Medulla oblongata (tissue), 1 donor: ENCODE data around the gene CLSTN3.

ENCODE experiments used
- DNase-seq: peaks from one replicate; pipeline ENCODE4 v3.0.0-alpha.2; 2015; ENCODE audit errors: extremely low spot score

Gene CLSTN3

GRCh38 chr12:7129872-7130691 lies at the start of gene CLSTN3:
Gene CLSTN3, plus strand, starts transcription at chr12:7130371. Its CDS starts 278 bp downstream, at chr12:7130649.
- DNase-seq, result peak; percentile 81

GRCh38 chr12:7081037-7081436 lies 49.1 kb upstream of the CLSTN3 start:
- DNase-seq, result no peak

- DNase-seq, result no peak
Measured at GRCh38 chr12:7083125-7083524, 47.0 kb upstream of the CLSTN3 start.

- DNase-seq, result no peak
Measured at GRCh38 chr12:7089196-7089871, 40.8 kb upstream of the CLSTN3 start.

DNA sequence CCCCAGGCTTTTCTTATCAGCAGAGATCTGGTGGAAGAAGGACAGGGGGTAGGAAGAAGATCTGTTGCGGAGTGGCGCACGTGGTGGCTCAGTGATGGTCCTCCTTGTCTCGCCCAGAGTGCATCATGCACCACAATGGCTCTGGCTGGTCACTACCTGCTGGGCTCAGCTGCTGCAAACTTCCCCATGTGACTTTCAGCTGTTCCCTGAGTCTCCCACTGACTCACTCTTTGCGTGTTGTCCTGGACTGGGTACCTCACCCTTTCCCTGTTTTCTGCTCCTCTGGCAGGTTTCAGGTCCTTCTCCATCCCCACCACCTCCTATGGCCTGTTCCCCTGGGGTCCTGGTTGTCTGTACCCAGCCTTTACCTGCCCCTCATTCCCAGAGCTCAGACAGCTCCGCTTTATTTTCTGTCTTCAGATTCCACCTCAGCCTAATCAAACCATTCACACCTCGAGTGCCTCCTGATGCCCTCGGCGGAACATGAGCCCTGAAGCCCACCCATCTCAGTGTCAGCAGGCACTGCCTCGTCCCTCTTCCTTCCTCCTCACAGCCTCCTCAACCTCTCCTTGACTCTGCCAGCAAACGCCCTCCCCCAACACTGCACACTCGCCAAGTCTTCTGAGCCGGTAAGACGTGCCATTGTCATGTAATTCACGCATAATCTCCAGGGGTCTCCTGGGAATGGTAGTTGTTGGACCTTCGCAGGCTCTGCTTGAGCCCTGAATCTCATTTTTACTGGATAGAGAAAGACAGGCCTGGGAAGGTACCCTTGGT lies 39.8 kb upstream of the CLSTN3 start:
- no peak for DNase-seq

DNA sequence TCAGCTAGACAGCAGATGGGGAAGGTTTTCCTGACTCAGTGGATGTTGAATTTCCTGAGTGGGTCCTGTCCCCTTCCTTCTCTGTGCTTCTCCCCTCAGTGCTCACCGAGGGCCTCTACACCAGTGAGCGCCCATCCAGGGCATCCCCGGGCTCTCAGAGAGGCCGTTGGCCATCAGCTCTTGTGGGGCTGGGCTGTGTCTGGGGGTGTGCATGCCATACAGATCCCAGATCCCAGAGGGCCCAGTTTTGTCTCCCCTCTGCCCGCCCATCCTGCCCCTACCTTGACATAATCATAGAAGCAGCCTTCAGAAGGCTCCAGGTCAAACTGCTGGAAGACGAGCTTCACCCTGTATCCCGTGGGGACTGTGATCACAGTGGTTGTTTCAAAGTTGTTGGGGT lies 39.0 kb upstream of the CLSTN3 start:
- no peak for DNase-seq

- no peak for DNase-seq
Measured at GRCh38 chr12:7091660-7092228, 38.4 kb upstream of the CLSTN3 start.

DNA sequence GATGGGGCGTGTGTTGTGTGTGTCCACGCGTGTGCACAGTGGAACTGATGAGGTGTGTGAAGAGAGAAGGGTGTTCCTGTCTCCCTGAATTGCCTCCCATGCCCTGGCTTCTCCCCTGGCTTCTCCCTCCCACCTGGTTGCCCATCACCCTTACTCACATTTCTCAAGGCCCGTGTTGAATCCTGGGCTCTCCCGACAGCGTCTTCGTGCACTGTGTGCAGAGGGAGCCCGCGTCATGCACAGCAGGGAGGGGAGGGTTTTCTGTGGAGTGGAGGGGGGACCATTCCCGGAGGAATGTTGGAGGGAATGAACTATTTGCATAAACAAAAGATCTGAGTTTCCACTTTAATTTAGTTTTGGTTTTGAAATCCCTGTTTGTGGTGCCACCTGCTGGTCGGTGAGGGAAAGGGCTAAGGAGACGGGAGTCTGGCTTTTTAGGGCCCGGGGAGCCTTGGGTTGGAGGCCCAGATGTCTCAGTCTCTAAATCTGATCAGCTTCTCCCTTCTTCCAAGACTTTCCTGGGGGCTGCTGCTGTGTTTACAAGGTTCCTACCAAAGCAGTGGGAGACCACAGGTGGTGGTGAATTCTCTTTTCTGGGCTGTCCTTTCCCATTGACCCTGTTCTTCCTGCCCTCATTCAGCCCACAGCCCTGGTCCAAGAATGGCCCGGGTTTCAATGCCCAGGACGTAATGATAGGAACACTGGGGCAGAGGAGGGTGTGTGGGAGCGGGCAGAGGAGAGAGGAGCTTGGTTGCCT lies 37.8 kb upstream of the CLSTN3 start, which contains the start of gene C1R:
C1R (minus strand) TSS at position 217 of the 757 bp plus-strand sequence; CDS start at position 160, 57 bp downstream.
- peak; percentile 77 for DNase-seq

- DNase-seq, result no peak
Measured at GRCh38 chr12:7092986-7093460, 37.1 kb upstream of the CLSTN3 start.

GRCh38 chr12:7093486-7093885 lies 36.7 kb upstream of the CLSTN3 start:
- DNase-seq, result no peak

- no peak for DNase-seq
Measured at GRCh38 chr12:7093892-7094291, 36.3 kb upstream of the CLSTN3 start.

- DNase-seq, result no peak
Measured at GRCh38 chr12:7096006-7096932, 33.9 kb upstream of the CLSTN3 start.

DNA sequence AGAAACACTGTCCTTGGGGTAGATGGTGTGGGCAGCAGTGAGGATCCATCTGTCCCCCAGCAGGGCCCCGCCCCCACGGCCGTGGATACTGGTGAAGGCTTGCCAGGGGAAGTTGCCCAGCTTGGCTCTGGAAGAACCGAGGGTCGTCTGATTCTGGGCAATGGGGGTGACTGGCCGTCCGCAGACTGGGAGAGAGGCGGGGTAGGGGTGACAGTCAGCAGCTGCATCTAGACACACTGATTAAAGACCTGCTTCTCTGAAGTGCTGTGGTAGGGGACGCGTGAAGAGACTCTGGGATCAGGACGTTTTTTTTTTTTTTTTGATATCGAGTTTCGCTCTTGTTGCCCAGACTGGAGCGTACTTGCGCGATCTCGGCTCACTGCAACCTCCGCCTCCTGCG lies 33.2 kb upstream of the CLSTN3 start:
- DNase-seq, result no peak

GRCh38 chr12:7099290-7099996 lies 30.7 kb upstream of the CLSTN3 start:
- peak; percentile 10 for DNase-seq

GRCh38 chr12:7100239-7100638 lies 29.9 kb upstream of the CLSTN3 start:
- DNase-seq, result no peak

DNA sequence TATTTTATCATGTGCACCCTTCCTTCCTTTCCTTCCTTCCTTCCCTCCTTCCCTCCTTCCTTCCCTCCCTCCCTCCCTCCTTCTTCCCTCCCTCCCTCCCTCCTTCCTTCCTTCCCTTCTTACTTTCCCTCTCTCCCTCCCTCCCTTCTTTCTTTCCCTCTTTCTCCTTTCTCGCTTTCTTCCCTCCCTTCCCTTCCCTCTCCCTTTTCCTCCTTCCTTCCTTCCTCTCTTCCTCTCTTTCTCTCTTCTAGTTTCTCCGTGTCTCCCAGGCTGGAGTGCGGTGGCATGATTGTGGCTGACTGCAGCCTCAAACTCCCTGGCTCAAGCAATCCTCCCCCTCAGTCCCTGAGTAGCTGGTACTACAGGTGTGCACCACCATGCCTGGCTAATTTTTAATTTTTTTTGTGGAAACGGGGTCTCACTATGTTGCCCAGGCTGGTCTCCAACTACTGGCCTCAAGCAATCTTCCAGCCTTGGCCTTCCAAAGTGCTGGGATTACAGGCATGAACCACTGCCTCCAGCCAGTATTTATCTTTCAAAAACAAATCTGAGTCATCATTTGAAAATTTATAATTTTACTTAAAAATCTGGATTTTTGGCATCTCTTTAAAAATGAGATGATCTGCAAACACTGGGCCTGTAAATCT lies 29.0 kb upstream of the CLSTN3 start:
- DNase-seq, result no peak

GRCh38 chr12:7101694-7102131 lies 28.5 kb upstream of the CLSTN3 start:
- DNase-seq, result no peak

GRCh38 chr12:7102582-7102981 lies 27.6 kb upstream of the CLSTN3 start:
- no peak for DNase-seq
